DND-41 (cell line): ENCODE results near the gene SPDL1.

Source experiments
- ATAC-seq: fragments of 200-7000 bp; cut with Tn5 transposase; 3 replicates; pipeline ENCODE4 v1.9.1; 2021; ENCODE audit warnings: low read depth; ENCODE audit not compliant: insufficient read depth
- DNase-seq: peaks from one replicate; pipeline ENCODE4 v3.0.0-alpha.2; 2020
- H2AFZ ChIP-seq: 2 replicates; pipeline ENCODE4 v1.6.0; 2012; ENCODE audit warnings: low read depth, low read length
- H3K27ac ChIP-seq: 2 replicates; pipeline ENCODE4 v1.5.1; 2012; ENCODE audit warnings: low read length, inconsistent platforms
- H3K27me3 ChIP-seq: fragments of 200-600 bp; sonication (generic); 2 replicates; pipeline ENCODE4 v1.6.0; 2012; ENCODE audit warnings: low read length, mild to moderate bottlenecking, inconsistent platforms; ENCODE audit not compliant: insufficient read depth, poor library complexity
- H3K36me3 ChIP-seq: 2 replicates; pipeline ENCODE4 v1.5.1; 2012; ENCODE audit warnings: low read length, inconsistent platforms; ENCODE audit not compliant: insufficient read depth
- H3K4me1 ChIP-seq: 2 replicates; pipeline ENCODE4 v1.5.1; 2012; ENCODE audit warnings: mild to moderate bottlenecking, low read length; ENCODE audit not compliant: insufficient read depth
- H3K4me2 ChIP-seq: 2 replicates; pipeline ENCODE4 v1.6.0; 2012; ENCODE audit warnings: mild to moderate bottlenecking, moderate library complexity, low read length, inconsistent platforms; ENCODE audit not compliant: insufficient read depth
- H3K4me3 ChIP-seq, 2 experiments: fragments of 200-600 bp in 1 of 2; shearing (Covaris generic) in 1 of 2; 2 replicates each; pipeline ENCODE4 v1.5.1; 2012 to 2016; ENCODE audit warnings: inconsistent platforms in 2 of 2, low read length in 2 of 2, mild to moderate bottlenecking in 2 of 2, low read depth in 1 of 2, moderate library complexity in 1 of 2
- H3K79me2 ChIP-seq: 2 replicates; pipeline ENCODE4 v1.6.0; 2012; ENCODE audit warnings: low read length, inconsistent platforms; ENCODE audit not compliant: insufficient read depth
- H3K9ac ChIP-seq: 2 replicates; pipeline ENCODE4 v1.6.0; 2012; ENCODE audit warnings: low read depth, mild to moderate bottlenecking, inconsistent platforms, low read length, moderate library complexity
- H3K9me3 ChIP-seq: 2 replicates; pipeline ENCODE4 v1.5.1; 2012; ENCODE audit warnings: low read length, moderate library complexity, mild to moderate bottlenecking, inconsistent platforms; ENCODE audit not compliant: insufficient read depth, severe bottlenecking
- H4K20me1 ChIP-seq: 2 replicates; pipeline ENCODE4 v1.6.0; 2012; ENCODE audit warnings: low read length; ENCODE audit not compliant: insufficient read depth
- EZH2 ChIP-seq: IDR thresholded peaks from 3 replicates; pipeline ENCODE4 v1.6.1; 2012; ENCODE audit warnings: borderline replicate concordance, low read depth, mild to moderate bottlenecking, moderate library complexity, low read length, inconsistent platforms; ENCODE audit not compliant: severe bottlenecking
- TF ChIP-seq, protein P1 (sequence below): IDR thresholded peaks from 2 replicates; pipeline ENCODE4 v1.5.1; 2012; ENCODE audit warnings: borderline replicate concordance, low read length, moderate library complexity, mild to moderate bottlenecking; ENCODE audit not compliant: poor library complexity, severe bottlenecking; ENCODE audit errors: extremely low read depth

Gene SPDL1

DNA sequence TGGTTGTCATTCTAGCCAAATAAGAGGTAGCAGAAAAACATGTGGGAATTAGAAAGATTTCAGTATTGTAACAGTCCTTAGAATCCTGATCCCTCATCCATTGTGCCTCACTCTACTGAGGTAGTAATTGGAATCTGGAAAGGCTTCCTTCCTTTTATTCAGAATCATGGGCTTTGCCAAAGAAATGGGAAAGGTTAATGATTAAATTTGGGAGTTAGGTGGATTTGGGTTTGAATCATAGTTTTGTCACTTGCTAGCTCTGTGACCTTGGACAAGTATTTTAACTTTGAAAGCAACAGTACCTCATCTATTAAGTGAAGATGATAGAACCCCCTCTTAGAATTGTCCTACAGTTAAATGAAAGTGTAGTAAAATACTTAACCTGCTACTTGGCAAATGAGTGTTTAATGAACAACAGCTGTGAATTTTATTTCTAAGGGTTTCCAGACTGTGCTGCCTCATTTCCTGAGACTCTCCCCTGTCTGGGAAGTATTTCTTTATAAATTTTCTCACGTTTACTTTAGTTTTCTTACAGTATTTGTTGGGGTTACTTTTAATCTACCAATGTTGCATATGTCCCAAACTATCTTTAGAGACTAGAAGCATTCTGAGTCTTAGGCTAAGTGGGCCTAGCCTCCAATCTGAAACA lies 11.7 kb downstream of the SPDL1 start:
- Histone ChIP-seq H3K4me1 (no peaks in the 10 kb centered on the region), H3K27me3 (no peaks in the 10 kb centered on the region), H4K20me1 (no peaks in the 10 kb centered on the region), H3K79me2 (no peaks in the 10 kb centered on the region), H3K9me3 (no peaks in the 10 kb centered on the region), H3K27ac (no peak overlapping the region), H2AFZ (no peak overlapping the region), H3K4me3 (no peak overlapping the region), H3K9ac (no peak overlapping the region), H3K36me3 (peaks cover 99% of the 10 kb centered on the region), H3K4me2 (no peak overlapping the region)
- ATAC-seq (no peak), DNase-seq (no peak)
- TF ChIP-seq, protein P1, sequence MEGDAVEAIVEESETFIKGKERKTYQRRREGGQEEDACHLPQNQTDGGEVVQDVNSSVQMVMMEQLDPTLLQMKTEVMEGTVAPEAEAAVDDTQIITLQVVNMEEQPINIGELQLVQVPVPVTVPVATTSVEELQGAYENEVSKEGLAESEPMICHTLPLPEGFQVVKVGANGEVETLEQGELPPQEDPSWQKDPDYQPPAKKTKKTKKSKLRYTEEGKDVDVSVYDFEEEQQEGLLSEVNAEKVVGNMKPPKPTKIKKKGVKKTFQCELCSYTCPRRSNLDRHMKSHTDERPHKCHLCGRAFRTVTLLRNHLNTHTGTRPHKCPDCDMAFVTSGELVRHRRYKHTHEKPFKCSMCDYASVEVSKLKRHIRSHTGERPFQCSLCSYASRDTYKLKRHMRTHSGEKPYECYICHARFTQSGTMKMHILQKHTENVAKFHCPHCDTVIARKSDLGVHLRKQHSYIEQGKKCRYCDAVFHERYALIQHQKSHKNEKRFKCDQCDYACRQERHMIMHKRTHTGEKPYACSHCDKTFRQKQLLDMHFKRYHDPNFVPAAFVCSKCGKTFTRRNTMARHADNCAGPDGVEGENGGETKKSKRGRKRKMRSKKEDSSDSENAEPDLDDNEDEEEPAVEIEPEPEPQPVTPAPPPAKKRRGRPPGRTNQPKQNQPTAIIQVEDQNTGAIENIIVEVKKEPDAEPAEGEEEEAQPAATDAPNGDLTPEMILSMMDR: no peak
- no peak for TF ChIP-seq EZH2

DNA sequence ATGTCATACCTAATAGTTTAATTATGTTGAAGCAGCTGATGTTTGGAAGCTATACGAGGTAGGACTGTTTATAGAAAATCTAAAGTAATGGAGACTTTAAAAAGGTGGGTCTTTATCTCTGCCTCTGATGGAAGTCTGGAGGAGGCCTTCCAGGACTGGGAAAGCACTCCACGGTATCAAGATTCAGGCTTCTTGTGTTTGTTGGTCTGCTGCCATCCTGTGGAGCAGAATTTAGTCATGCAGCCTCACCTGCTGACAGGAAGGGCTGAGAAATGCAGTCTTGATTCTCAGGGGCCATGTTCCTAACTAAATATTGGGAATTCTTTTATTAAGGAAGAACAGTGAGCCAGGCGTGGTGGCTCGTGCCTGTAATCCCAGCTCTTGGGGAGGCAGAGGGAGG lies 15.9 kb downstream of the SPDL1 start:
- no peaks in the 10 kb centered on the region for H3K4me1 ChIP-seq

DNA sequence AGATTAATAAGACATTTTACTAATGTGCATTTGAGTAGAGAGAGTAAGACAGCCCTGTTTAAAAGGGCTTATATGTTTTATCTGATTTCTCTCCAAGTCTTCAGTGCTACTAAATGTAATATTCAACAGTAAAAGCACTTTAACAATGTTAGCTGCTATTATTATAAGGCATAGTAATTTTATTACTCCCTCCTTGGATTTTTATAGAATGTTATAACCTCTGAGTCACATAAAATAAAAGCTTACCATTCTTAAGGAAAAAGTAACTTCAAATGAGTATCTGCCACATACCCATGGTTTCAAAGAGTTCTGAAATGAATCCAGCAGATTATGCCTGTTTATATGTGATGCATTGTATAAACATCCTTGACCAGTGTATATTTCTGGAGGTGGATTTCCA lies 19.0 kb downstream of the SPDL1 start:
- no peaks in the 10 kb centered on the region for H3K4me1 ChIP-seq
- no peaks in the 10 kb centered on the region for H3K9me3 ChIP-seq
- no peaks in the 10 kb centered on the region for H3K79me2 ChIP-seq
- no peak overlapping the region for H3K4me2 ChIP-seq
- no peak for DNase-seq
- peaks cover 73% of the 10 kb centered on the region for H3K36me3 ChIP-seq
- H2AFZ ChIP-seq: no peak overlapping the region
- no peak for TF ChIP-seq EZH2
- TF ChIP-seq, protein P1: no peak
- H3K27ac ChIP-seq: no peak overlapping the region
- no peaks in the 10 kb centered on the region; the same call in 1 of the 2 replicates for H4K20me1 ChIP-seq
- no peak overlapping the region for H3K9ac ChIP-seq
- no peaks in the 10 kb centered on the region for H3K27me3 ChIP-seq
- H3K4me3 ChIP-seq: no peak overlapping the region
- ATAC-seq: no peak

More for the DNA sequence above, 15.9 kb downstream of the SPDL1 start:
- Histone ChIP-seq H2AFZ (no peak overlapping the region), H3K4me2 (no peak overlapping the region), H3K27ac (no peak overlapping the region), H3K36me3 (peaks cover 99% of the 10 kb centered on the region), H3K9me3 (no peaks in the 10 kb centered on the region), H3K27me3 (no peaks in the 10 kb centered on the region), H3K9ac (no peak overlapping the region), H3K4me3 (no peak overlapping the region), H3K79me2 (no peaks in the 10 kb centered on the region), H4K20me1 (no peaks in the 10 kb centered on the region; the same call in 1 of the 2 replicates)
- DNase-seq: no peak
- no peak for ATAC-seq
- TF ChIP-seq EZH2: no peak
- TF ChIP-seq, protein P1: no peak
